HG02852 (cell line): ENCODE measurements around the gene ACVR2A.

Source experiments
- ATAC-seq: cut with Tn5 transposase; IDR thresholded peaks from one replicate; pipeline ENCODE4 v1.9.1; 2021; ENCODE audit warnings: mild to moderate bottlenecking, moderate library complexity; ENCODE audit not compliant: unreplicated experiment

ACVR2A gene

DNA sequence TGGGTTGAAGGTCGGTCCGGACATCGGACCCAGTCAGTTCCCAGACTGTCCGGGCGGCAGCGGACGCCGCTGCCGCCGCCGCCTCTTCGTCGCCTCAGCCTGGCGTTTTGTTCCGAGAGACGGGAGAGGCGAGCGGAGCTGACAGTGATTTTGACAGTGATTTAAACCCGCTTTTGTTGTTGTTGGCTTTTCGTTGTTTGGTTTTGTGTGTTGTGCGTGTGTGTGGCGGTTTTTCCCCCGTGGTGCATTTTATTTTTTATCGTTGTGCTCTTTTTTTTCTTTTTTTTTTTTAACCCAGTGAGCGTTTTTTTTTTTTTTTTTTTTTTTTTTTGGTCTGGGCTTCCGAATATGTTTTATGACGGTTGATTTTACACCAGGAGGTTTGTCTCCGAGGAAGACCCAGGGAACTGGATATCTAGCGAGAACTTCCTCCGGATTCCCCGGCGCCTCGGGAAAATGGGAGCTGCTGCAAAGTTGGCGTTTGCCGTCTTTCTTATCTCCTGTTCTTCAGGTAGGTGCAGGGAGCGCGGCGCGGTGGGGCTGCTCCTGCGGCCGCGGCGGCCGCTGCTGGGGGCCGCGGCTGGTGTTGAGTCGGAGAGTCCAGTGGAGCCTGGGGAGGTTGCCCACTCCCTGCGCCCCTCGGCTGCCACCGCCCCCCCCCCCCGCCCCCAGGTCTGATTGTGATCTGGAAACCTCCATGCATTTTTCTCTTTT, at the start of gene ACVR2A:
Gene ACVR2A, plus strand, starts transcription at position 333 of the 714 bp plus-strand sequence. Its CDS starts 124 bp downstream, at position 457.
- peak; percentile 34 for ATAC-seq

DNA sequence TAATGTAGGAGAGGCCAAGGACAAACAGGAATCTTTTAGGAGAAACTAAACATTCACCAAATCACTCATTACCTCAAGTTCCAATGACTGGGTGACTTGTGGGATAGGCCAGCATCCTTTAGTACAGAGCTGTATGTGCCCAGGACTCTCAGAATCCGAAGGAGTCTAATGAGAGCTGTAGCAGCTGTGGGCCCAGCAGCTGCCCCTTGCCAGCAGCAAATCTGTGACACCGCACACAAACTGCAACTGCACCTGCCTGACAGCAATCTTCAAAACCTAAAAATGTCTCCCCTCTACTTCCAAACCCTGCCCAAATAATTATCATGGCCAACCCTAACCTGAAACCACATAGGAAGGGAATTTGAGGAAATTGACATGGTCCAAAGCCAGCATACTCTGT, 44.5 kb upstream of the ACVR2A start:
- no peak for ATAC-seq

DNA sequence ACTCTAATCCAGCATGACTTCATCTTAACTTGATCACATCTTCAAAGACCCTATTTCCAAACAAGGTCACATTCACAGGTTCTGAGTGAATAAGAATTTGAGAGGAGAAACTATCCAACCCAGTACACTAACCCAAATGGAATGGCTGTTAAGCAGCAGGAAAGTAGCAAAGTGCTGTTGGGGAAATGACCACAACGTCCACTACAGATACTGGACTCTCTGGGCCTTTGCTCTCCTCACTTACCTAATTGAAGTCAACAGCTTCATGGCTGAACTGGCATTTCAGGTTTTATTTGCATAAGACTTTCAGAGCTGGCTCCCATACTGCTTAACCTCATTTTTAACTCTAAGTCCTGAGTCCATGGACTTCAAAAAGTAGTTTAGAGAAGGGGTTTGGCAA, 38.0 kb upstream of the ACVR2A start:
- ATAC-seq, result no peak

DNA sequence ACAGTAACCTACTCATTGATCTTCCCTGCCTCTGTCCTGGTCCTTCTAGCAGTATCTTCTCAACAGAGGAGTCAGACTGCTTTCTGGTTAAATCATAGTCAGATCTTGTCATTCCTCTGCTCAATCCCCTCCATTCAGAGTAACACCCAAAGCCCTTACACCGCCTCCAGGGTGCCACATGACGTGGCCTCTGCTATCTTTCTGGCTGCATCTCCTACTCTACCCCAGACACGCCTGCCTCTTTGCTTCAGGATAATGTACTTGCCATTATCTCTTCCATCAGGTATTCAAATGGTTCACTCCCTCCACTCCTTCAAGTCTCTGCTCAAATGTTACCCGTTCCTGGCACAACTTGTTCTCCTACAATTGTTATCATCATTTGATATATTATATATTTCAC, 36.3 kb upstream of the ACVR2A start:
- no peak for ATAC-seq

DNA sequence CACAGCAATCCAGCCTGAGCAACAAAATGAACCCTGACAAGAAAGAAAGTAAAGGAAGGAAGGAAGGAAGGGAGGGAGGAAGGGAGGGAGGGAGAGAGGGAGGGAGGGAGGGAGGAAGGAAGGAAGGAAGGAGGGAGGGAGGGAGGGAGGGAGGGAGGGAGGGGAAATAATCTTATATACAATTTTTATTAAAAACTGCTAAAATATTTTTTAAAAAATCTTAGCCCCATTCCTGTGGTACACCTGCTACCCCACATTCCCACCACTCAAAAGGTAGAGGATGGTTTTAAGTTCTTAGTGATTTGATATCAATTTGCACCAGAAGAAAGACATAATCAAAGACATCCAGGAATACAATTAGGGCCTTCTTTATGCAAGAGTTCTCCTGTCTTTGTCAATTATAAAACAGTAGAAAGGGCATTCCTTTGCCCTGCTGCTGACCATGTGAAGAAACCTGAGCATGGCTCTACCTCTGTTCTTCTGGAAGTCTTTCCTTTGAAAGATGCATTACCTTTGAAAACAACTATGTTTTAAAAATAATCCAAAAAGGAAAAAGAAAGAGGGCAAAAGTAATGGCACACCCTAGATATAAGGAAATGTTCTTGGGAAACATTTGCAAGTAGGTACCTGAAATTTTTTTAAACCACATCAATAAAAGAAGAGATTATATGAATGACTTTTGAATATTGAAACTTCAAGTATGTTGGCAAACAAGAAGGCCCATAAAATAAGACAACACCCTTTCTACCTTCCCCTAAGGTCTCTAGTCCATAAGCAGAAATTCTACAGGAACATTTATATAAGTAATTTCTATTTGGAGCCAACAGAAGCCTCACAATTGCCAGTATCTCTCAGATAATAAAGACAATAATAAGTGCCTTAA, 33.7 kb upstream of the ACVR2A start:
- no peak for ATAC-seq

DNA sequence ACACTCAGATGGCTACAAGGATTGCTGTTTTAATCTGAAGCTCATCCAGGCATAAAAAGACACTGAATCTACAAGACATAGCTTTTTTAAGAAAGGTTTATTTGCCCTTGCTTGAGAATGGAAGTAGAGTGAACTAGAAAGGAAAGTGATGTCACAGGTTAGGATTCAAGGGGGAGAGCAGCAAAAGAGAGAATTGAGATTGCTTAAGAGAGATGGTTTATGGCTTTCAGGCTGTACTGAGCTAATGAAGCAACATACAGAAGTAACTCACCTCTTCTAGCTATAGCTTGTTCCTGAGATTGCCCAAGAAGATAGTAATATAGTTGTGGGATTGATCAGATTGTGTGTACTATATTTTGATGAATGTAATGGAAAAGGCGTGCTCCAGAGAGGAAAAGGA, 26.1 kb upstream of the ACVR2A start:
- no peak for ATAC-seq

DNA sequence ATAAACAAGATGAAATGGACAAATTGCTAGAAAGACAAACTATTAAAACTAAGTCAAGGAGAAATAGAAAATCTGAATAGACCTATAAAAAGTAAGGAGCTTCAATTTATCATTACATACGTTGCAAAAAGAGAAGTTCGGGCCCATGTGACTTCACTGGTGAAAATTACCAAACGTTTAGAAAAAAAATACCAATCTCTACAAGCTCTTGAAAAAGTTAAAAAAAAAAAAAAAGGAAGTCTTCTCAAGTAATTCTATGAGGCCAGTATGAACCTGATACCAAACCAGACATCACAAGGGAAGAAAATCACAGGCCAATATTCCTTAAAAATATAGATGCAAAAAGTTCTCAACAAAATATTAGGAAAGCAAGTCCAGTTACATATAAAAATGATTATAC, 20.2 kb upstream of the ACVR2A start:
- no peak for ATAC-seq

DNA sequence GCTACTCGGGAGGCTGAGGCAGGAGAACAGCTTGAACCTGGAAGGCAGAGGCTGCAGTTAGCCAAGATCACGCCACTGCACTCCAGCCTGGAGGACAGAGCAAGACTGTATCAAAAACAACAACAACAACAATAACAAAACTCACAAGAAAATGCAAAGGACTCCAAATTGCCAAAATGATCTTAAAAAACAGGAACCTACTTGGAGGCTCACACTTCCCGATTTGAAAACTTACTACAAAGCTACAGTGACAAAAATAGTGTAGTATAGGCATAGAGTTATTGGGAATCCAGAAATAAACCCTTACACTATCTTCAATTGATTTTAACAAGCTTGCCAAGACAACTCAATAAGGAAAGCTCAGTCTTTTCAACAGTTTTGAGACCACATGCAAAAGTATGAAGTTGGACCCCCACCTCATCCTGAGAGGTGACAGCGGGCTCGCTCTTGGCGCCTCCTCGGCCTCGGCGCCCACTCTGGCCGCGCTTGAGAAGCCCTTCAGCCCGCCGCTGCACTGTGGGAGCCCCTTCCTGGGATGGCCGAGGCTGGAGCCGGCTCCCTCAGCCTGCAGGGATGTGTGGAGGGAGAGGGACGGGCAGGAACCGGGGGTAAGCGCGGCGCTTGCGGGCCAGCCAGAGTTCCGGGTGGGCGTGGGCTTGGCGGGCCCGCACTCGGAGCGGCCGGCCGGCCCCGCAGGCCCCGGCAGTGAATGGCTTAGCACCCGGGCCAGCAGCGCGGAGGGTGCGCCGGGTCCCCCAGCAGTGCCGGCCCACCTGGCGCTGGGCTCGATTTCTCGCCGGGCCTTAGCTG, 18.3 kb upstream of the ACVR2A start:
- no peak for ATAC-seq

DNA sequence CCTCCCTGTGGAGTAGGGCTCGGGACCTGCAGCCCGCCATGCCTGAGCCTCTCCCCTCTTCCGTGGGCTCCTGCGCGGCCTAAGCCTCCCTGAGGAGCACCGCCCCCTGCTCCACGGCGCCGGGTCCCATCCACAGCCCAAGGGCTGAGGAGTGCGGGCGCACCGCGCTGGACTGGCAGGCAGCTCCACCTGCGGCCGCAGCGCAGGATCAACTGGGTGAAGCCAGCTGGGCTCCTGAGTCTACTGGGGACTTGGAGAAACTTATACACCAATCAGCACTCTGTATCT, 17.8 kb upstream of the ACVR2A start:
- ATAC-seq, result no peak

DNA sequence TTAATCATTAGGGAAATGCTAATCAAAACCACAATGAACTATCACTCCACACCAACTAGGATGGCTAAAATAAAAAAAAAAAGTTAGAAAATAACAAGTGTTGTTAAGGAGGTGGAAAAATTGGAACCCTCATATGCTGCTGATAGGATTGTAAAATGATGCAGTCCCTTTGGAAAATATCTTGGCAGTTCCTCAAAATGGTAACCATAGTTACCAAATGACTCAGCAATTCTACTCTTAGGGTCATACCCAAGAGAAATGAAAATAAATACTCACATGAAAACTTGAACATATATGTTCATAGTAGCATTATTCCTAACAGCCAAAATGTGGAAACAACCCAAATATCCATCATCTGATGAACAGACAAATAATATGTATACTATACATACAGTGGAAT, 15.7 kb upstream of the ACVR2A start:
- ATAC-seq, result no peak

DNA sequence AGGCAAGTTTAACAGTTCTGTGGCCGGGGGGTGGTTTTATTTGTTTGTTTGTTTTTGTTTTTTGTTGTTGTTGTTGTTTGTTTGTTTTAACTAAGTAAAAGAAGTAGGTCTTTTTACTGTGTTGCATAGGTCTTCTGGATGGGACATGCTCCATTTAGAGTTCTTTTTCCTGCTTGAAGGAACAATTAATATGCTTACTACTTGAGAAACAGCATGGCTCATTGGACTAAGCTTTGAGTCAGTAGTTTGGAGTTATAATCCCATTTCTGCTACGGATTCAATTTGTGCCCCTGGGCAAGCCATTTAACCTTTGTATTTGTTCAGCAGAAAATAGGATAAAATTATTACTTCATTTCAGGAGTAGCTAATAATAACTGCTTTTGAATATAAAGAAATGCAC, 8.7 kb upstream of the ACVR2A start:
- ATAC-seq, result no peak

DNA sequence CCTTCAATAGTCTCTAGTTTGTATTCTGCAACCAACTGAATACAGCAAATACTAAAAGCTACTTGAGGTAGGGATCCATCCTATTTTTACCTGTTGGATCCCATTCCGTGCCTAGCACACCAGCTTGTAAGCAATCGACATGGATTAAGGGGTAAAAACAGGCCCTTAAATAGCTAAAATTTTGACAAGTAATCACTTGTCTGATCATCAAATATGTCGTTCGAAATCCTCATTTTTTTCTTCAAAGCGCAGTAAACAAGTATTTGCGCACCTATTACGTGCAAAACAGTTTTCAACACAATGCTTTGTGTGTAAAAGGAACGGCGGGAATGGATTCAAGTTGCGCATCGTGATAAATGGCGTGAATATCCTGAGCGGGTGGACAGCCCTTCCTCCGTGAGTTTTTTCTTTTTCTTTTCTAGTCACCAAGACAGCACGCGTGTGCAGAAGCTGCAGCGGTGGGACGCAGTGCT, 1.4 kb upstream of the ACVR2A start:
- no peak for ATAC-seq

DNA sequence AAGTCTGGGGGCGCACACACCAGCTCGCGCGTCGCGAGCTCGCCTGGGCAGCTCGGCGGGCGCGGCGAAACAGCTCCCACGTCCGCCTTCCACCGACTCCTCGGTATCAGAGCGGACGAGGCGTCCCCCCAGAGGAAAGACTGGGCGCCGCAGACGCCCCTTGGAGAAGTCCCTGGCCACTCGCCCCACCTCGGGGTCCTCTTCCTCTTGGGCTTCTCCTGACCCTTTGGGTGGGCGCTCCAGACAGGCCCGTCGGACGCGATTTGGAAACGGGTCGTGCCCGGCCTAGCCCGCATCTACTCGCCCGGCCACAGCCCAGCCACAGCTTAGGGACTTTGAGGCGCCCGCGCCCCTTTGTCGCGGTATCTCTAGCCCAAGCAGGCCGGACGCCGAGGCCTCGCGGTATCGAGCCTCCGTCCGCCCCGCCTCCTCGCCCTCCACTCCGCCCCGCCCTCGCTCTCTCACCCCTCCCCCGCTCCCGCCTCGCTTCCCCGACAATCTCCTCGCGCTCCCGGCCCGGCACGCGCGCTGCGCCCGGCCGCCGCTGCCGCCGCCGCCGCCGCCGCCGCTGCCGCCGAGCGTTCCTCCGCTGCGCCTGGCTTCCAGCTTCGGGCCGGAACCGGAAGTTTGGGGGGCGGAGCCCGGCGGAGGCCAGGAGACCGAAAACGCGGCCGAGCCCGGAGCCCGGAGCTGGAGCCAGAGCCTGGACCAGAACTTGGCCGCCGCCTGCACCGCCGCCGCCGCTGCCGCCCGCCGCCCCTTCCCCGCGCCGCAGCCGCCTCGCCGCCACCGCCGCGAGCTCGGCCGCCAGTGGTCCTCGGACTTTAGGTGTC, 749 bp upstream of the ACVR2A start:
- peak; percentile 77 for ATAC-seq

DNA sequence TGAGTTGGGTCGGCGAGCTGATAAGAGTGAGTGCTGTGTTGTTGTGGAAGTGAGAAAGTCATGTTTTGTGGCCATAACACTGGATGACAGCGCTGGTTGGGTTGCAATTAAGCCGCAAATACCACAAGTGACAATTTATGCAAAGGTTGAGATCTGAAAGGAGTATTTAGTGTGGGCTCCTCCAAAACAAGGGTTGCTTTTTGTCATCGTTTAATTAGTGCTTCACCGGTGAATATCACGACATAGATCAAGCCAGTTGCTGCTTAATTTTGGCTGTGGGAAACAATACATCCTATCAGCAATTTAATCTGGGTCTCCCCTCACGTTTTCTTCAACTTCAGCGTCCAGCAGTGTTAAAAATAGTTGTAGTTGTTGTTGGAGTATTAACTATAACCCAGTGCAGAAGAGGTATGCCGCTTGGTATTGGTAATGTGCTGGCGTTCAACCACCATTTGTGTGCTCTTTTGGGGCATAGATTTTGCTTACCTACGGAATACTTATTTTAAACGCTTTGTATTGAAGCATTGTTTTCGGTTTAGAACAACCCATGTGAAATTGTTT, 662 bp downstream of the ACVR2A start:
- ATAC-seq, result peak; percentile 51

DNA sequence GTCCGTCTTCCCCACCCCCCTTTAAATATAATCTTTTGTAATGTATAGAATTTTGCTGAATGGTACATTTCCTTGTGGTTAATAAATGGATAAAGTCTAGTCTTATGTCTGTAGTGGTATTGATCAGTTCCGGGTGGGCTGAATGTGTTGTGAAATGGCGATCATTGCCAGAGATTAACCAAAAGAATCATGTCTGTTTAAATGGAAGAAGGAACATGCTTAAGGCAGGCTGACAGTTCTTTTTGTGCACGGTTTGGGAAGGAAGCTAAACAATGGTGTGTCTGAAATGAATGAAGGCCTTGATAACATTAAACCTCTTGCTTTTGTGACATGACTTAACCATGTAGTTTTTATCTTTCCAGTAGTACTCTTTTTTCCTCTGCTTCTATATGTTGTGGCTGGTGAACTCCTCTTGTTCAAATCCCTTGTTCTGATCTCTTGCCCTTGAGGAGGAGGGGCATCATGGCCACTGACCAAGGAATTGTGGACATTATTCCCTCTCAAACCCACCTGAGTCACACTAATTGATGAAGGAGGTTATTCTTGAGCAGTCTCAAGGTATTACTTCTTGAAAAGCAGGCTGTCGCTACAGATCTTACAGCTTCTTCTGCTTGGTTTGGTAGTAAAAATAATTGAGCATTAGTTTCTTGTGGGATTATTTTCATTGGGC, 1.7 kb downstream of the ACVR2A start:
- ATAC-seq, result no peak

DNA sequence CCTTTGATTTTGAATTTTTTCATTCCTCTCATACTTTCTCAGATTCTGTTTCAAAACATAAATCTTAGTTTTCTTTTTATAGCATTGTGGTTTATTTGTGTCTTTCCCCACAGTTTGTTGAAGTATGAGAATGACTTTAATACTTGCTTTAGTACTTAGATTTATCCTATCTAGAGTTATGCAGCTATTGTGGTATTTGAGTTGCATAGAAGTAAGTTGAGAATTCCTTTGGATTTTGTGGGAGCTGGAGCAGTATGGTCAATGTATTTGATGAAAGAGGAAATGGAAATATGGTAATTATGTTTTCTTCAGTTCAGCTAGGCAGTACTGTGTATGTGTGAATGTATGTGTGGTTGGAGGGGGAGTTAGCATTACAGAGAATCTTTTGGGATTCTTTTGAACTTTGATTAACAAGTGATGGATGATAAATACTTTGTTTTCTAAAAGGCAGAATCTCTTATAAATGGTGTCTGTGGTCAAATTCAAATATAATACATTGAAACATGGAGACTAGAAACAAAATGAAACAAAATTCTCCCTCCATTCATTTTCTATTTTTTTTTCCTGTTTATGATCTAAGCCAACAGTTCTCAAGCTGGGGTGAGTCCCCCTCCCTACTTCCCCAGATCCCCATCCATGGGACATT, 3.0 kb downstream of the ACVR2A start:
- ATAC-seq, result no peak

DNA sequence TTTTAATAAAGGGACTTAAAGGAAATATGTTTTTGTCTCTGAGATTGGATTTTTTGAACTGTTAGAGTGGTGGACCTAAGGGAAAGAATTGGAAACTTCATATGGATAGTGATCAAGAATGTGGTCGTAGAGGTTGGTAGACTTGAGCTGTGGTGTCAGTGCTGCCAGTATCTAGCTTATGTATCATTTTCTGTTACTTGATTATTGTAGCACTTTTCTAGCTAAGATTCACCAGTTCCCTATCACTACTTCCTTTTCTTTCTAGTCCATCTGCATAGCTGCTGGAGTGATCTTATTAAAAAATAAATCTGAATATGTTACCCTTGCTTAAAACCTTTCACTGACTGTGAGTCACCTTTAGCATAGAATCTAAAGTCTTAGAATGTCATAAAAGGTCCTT, 6.0 kb downstream of the ACVR2A start:
- ATAC-seq, result no peak

DNA sequence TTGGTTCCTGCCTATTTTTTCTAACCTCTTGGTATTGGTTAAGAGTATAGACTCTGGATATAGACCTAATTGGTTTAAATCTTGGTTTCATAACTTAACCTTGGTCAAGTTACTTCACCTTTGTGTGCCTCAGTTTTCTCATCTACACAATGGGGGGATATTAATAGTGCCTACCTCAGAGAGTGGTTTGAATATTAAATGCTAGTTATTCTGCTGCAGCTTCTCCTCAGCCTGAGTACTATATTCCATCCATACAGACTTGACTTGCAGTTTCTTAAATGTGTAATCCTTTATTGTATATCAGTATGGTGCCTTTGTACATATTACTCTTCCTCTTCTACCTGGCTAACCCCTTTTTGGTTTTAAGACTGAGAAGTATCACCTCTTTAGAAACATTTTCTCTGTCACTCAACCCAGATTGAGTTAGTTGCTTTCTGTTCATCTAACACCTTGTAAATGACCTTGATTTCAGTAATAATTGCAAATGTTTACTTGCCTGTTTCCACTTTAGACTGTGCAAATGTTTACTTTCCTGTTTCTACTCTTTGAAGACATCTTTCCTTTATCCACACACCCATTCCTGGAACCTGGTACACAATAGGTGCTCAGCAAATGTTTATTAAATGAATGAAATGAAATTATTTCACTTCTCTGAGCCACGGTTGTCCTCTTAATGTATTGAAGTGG, 6.6 kb downstream of the ACVR2A start:
- ATAC-seq, result no peak
